Measurements from ENCODE around the gene ATF7. TPM values are rescaled to one million over a fixed set of nuclear protein-coding genes. Genes with fewer than 3 reads are reported as not detected.
A peak's percentile ranks its signal among the peaks of the same experiment; 100 is the strongest.

ATF7 gene
- total and polyA plus RNA-seq, 9 of the 15 experiments (the other 6 are each of a cell fraction or from before 2014, with no cell fraction given): 10.6 to 30.4 (median 20.7) TPM

GRCh38 chr12:53482626-53483168 is 143.5 kb downstream of the ATF7 start:
- Histone ChIP-seq H3K4me2 (ENCODE audit: insufficient read depth, low read length) (no peak overlapping the region), H3K36me3 (ENCODE audit: control insufficient read depth, insufficient read depth, low read length) (peaks cover 93% of the 10 kb centered on the region), H3K79me2 (ENCODE audit: control insufficient read depth, insufficient read depth, low read length) (peaks cover 7% of the 10 kb centered on the region; the same call in 2 of the 3 replicates), H3K4me3 (no peak overlapping the region), H3K9me1 (ENCODE audit: control insufficient read depth, insufficient read depth, low read length) (peaks cover 3% of the 10 kb centered on the region), H4K20me1 (replicated peaks; ENCODE audit: control insufficient read depth, insufficient read depth, low read length) (peaks cover 13% of the 10 kb centered on the region), H3K4me1 (replicated peaks in 1 of 2; ENCODE audit: control insufficient read depth in 2 of 2, insufficient read depth in 2 of 2, low read length in 2 of 2) (peaks cover 0 to 13% of the 10 kb centered on the region in 2 experiments; a peak in 3 of 5 replicates), H3K27me3 (ENCODE audit: control insufficient read depth in 2 of 2, insufficient read depth in 2 of 2, low read length in 2 of 2) (no peaks in the 10 kb centered on the region), H2AFZ (ENCODE audit: low read depth, low read length) (no peak overlapping the region), H3K9me3 (replicated peaks; ENCODE audit: control insufficient read depth, insufficient read depth, low read depth, low read length) (no peaks in the 10 kb centered on the region), H3K9ac (ENCODE audit: insufficient read depth in 1 of 2, low read depth in 2 of 2, low read length in 2 of 2) (no peak overlapping the region; a peak in 1 of 4 replicates), H3K27ac (ENCODE audit: extremely low read depth, low read depth, low read length) (no peak overlapping the region)
- 90% methylated on average over 15 of the region's 18 CpGs for WGBS (ENCODE audit: insufficient coverage, low coverage, missing lambda C conversion rate)
- FAIRE-seq: no peak
- TF ChIP-seq SAFB2 (IDR thresholded peaks at IDR 0.05; ENCODE audit: borderline replicate concordance, low read depth, low read length, severe bottlenecking) (no peak), TAF15 (IDR thresholded peaks at IDR 0.05; ENCODE audit: low read depth, low read length) (peak; percentile 74; the same call in 1 of the 2 replicates), POLR2AphosphoS5 (IDR thresholded peaks at IDR 0.05; ENCODE audit: control insufficient read depth, insufficient read depth, low read depth, low read length) (peak; percentile 30; the same call in 1 of the 2 replicates), POLR2A (conservative IDR thresholded peaks at IDR 0.05) (peak; percentile 13; the same call in 1 of the 2 replicates), SNAPC5 (CRISPR knock-in tag; IDR thresholded peaks at IDR 0.05) (no peak), RBFOX2 (IDR thresholded peaks at IDR 0.05; ENCODE audit: low read depth, low read length) (peak; percentile 72), MYNN (IDR thresholded peaks at IDR 0.05) (peak; percentile 7; the same call in 1 of the 2 replicates), MYNN (CRISPR knock-in tag; IDR thresholded peaks at IDR 0.05) (no peak), CREB1 (IDR thresholded peaks at IDR 0.05) (no peak), CREB1 (CRISPR knock-in tag; IDR thresholded peaks at IDR 0.05) (no peak), ZNF23 (CRISPR knock-in tag; IDR thresholded peaks at IDR 0.05) (peak; percentile 21; the same call in 1 of the 2 replicates), POLR2G (IDR thresholded peaks at IDR 0.05; ENCODE audit: low read depth, low read length) (peak; percentile 88), VEZF1 (CRISPR knock-in tag; IDR thresholded peaks at IDR 0.05) (peak; percentile 44), RBM22 (IDR thresholded peaks at IDR 0.05; ENCODE audit: low read depth, low read length, poor library complexity, severe bottlenecking) (peak; percentile 96), ILF3 (IDR thresholded peaks at IDR 0.05; ENCODE audit: borderline replicate concordance) (peak; percentile 22; the same call in 1 of the 2 replicates), HMGN3 (IDR thresholded peaks at IDR 0.05; ENCODE audit: borderline replicate concordance, extremely low read depth, insufficient read length, low read depth, low read length) (peak; percentile 36)
- TF ChIP-seq, protein P1, sequence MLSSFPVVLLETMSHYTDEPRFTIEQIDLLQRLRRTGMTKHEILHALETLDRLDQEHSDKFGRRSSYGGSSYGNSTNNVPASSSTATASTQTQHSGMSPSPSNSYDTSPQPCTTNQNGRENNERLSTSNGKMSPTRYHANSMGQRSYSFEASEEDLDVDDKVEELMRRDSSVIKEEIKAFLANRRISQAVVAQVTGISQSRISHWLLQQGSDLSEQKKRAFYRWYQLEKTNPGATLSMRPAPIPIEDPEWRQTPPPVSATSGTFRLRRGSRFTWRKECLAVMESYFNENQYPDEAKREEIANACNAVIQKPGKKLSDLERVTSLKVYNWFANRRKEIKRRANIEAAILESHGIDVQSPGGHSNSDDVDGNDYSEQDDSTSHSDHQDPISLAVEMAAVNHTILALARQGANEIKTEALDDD (IDR thresholded peaks at IDR 0.05): no peak
- intact Hi-C loops (cut with micrococcal nuclease): no loop called here
- in situ Hi-C loops (cut with MboI): no loop called here
- BruUV-seq (replicated peaks): no TSS peak
- ChIA-PET POLR2A (interaction anchor here (0.5 to 7.1 kb wide), 17 partner anchors 9 to 275 kb away, joined by 3 to 99 read pairs (median 6); partner anchors contain the start of genes MAP3K12, SP1 and TARBP2), CTCF (ENCODE audit: low intra/inter-chr PET ratio) (no interaction called here)
- peak; percentile 24 for ATAC-seq
- peak in 1 of 4 experiments; percentile 27 for DNase-seq (ENCODE audit: extremely low read depth in 1 of 4, low spot score in 3 of 4)

Data from K562 (cell line).